GM23338 (cell line): ENCODE data around the gene METRN. TPM values are rescaled to one million over a fixed set of nuclear protein-coding genes. Genes with fewer than 3 reads are reported as not detected.

Experiments
- ATAC-seq: fragments of 200-7000 bp; cut with Tn5 transposase; 3 replicates; pipeline ENCODE4 v1.9.1; 2020
- DNase-seq: peaks from one replicate; pipeline ENCODE4 v3.0.0-alpha.2; 2015; ENCODE audit warnings: low spot score
- H2AFZ ChIP-seq: fragments of 200-600 bp; sonication (generic); 2 replicates; pipeline ENCODE4 v1.8.0; 2016; ENCODE audit warnings: antibody characterized with exemption, mild to moderate bottlenecking, moderate library complexity
- H3F3A ChIP-seq: fragments of 200-600 bp; sonication (generic); replicated peaks from 2 replicates; pipeline ENCODE4 v1.8.0; 2017; ENCODE audit warnings: antibody characterized with exemption, mixed run types, low read depth
- H3K27ac ChIP-seq: fragments of 200-600 bp; sonication (generic); 2 replicates; pipeline ENCODE4 v1.6.1; 2016; ENCODE audit warnings: low read depth
- H3K27me3 ChIP-seq: fragments of 200-600 bp; sonication (generic); 2 replicates; pipeline ENCODE4 v1.8.0; 2016; ENCODE audit warnings: mild to moderate bottlenecking, mixed run types, moderate library complexity; ENCODE audit not compliant: insufficient read depth
- H3K36me3 ChIP-seq: fragments of 200-600 bp; sonication (generic); 2 replicates; pipeline ENCODE4 v1.8.0; 2016; ENCODE audit warnings: mild to moderate bottlenecking; ENCODE audit not compliant: insufficient read depth
- H3K4me1 ChIP-seq: fragments of 200-600 bp; sonication (generic); 2 replicates; pipeline ENCODE4 v1.8.0; 2016; ENCODE audit warnings: mild to moderate bottlenecking, moderate library complexity; ENCODE audit not compliant: insufficient read depth
- H3K4me2 ChIP-seq: fragments of 200-600 bp; sonication (generic); 2 replicates; pipeline ENCODE4 v1.7.1; 2017; ENCODE audit warnings: mixed run types
- H3K4me3 ChIP-seq: fragments of 200-600 bp; sonication (generic); 2 replicates; pipeline ENCODE4 v1.6.1; 2016; ENCODE audit warnings: mixed run types
- H3K79me2 ChIP-seq: fragments of 200-600 bp; sonication (generic); replicated peaks from 2 replicates; pipeline ENCODE4 v1.8.0; 2017; ENCODE audit warnings: mild to moderate bottlenecking; ENCODE audit not compliant: insufficient read depth
- H3K9me2 ChIP-seq: fragments of 200-600 bp; sonication (generic); 2 replicates; pipeline ENCODE4 v1.8.0; 2017; ENCODE audit not compliant: insufficient read depth
- H4K20me1 ChIP-seq: fragments of 200-600 bp; sonication (generic); replicated peaks from 2 replicates; pipeline ENCODE4 v1.8.0; 2017; ENCODE audit warnings: mild to moderate bottlenecking; ENCODE audit not compliant: insufficient read depth
- H3K27ac Mint-ChIP-seq: 2 replicates; pipeline ENCODE4 v1.8.0; 2020; ENCODE audit warnings: inconsistent platforms, mild to moderate bottlenecking, moderate library complexity, mixed read lengths
- H3K27me3 Mint-ChIP-seq: 3 replicates; pipeline ENCODE4 v1.8.0; 2022; ENCODE audit warnings: low read depth, mild to moderate bottlenecking, moderate library complexity, mixed read lengths, inconsistent platforms; ENCODE audit not compliant: insufficient read depth, poor library complexity
- H3K36me3 Mint-ChIP-seq: 3 replicates; pipeline ENCODE4 v1.8.0; 2021; ENCODE audit warnings: low read depth, mild to moderate bottlenecking, inconsistent platforms, moderate library complexity, mixed read lengths
- H3K4me1 Mint-ChIP-seq: 3 replicates; pipeline ENCODE4 v1.8.0; 2020; ENCODE audit warnings: mild to moderate bottlenecking, inconsistent platforms, mixed read lengths
- H3K4me3 Mint-ChIP-seq: 3 replicates; pipeline ENCODE4 v1.8.0; 2021; ENCODE audit warnings: moderate library complexity, mild to moderate bottlenecking, inconsistent platforms, mixed read lengths
- H3K9me3 Mint-ChIP-seq: 3 replicates; pipeline ENCODE4 v1.8.0; 2020; ENCODE audit warnings: moderate library complexity, mild to moderate bottlenecking, inconsistent platforms, mixed read lengths
- CREB1 ChIP-seq: fragments of 250-450 bp; sonication (Bioruptor Pico); IDR thresholded peaks from 2 replicates; pipeline ENCODE4 v1.5.0; 2020; ENCODE audit warnings: low read depth, mild to moderate bottlenecking, moderate library complexity
- EZH2 ChIP-seq: fragments of 200-600 bp; sonication (generic); IDR thresholded peaks from one replicate; pipeline ENCODE4 v1.8.0; 2017; ENCODE audit warnings: antibody characterized with exemption, mild to moderate bottlenecking, low read depth; ENCODE audit not compliant: unreplicated experiment
- EZH2phosphoT487 ChIP-seq: fragments of 200-600 bp; sonication (generic); IDR thresholded peaks from one replicate; pipeline ENCODE4 v1.8.1; 2018; ENCODE audit warnings: antibody characterized with exemption; ENCODE audit not compliant: unreplicated experiment
- NANOG ChIP-seq: IDR thresholded peaks from 2 replicates; pipeline ENCODE4 v1.6.1; 2016; ENCODE audit warnings: antibody characterized with exemption, borderline replicate concordance
- STAT1 ChIP-seq: IDR thresholded peaks from one replicate; pipeline ENCODE4 v1.6.1; 2016; ENCODE audit warnings: antibody characterized with exemption; ENCODE audit not compliant: unreplicated experiment
- ZNF114 ChIP-seq: fragments of 250-450 bp; sonication (Bioruptor Pico); IDR thresholded peaks from 2 replicates; pipeline ENCODE4 v1.5.0; 2020; ENCODE audit warnings: mild to moderate bottlenecking, moderate library complexity
- ZNF331 ChIP-seq: fragments of 250-450 bp; sonication (Bioruptor Pico); IDR thresholded peaks from 2 replicates; pipeline ENCODE4 v1.5.0; 2020; ENCODE audit warnings: low read depth, mild to moderate bottlenecking, moderate library complexity
- polyA plus RNA-seq: library from polyadenylated mRNA; unstranded; fragments of >200 nt; fragmentation: Nextera tagmentation; extraction: Ambion mirVana; gene quantifications from 2 replicates; pipeline ENCODE4 v1.2.1, GENCODE V29; 2016
- total RNA-seq: library from RNA; depleted of rRNA; stranded (reverse); fragments of >200 nt; shearing (Covaris generic); gene quantifications from 2 replicates; pipeline ENCODE4 v1.2.3, GENCODE V29; 2014
- TF ChIP-seq, protein P1 (sequence below): IDR thresholded peaks from one replicate; pipeline ENCODE4 v1.6.1; 2018; ENCODE audit warnings: antibody characterized with exemption; ENCODE audit not compliant: unreplicated experiment
- TF ChIP-seq, protein P2 (sequence below): fragments of 250-450 bp; sonication (Bioruptor Pico); IDR thresholded peaks from 2 replicates; pipeline ENCODE4 v1.5.0; 2020; ENCODE audit warnings: mild to moderate bottlenecking, moderate library complexity
- TF ChIP-seq, protein P3 (sequence below): IDR thresholded peaks from 2 replicates; pipeline ENCODE4 v1.6.1; 2016; ENCODE audit warnings: antibody characterized with exemption
- TF ChIP-seq, protein P4 (sequence below), 2 experiments: fragments of 200-600 bp in 1 of 2; sonication (generic) in 1 of 2; conservative IDR thresholded peaks; 2 replicates each; pipeline versions ENCODE4 v1.5.1 to v1.6.1; 2016 to 2017; ENCODE audit warnings: antibody characterized with exemption in 2 of 2, low read depth in 2 of 2, mild to moderate bottlenecking in 2 of 2, moderate library complexity in 1 of 2

METRN gene
- total and polyA plus RNA-seq, 2 experiments from 2014 or later = 18.7 to 33.0 TPM

DNA sequence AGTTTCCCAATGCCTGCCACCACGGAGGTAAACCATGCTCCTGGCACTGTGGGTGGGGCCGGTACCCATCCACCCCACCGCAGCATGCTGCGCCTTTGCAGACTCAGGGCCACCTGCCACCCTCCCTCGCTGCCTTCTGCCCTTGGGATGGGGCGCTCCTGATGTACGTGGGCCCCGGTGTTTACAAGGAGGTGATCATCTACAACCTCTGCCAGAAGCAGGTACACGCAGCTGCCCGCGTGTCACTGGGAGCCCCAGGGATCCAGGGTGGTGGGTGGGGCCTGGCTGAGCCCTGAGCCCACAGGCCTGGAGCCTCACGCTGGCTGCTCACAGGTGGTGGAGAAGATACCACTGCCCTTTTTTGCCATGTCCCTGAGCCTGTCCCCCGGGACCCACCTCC is 48.3 kb upstream of the METRN start (continued):
- TF ChIP-seq NANOG (no peak), ZNF331 (CRISPR knock-in tag) (no peak), EZH2phosphoT487 (no peak)

DNA sequence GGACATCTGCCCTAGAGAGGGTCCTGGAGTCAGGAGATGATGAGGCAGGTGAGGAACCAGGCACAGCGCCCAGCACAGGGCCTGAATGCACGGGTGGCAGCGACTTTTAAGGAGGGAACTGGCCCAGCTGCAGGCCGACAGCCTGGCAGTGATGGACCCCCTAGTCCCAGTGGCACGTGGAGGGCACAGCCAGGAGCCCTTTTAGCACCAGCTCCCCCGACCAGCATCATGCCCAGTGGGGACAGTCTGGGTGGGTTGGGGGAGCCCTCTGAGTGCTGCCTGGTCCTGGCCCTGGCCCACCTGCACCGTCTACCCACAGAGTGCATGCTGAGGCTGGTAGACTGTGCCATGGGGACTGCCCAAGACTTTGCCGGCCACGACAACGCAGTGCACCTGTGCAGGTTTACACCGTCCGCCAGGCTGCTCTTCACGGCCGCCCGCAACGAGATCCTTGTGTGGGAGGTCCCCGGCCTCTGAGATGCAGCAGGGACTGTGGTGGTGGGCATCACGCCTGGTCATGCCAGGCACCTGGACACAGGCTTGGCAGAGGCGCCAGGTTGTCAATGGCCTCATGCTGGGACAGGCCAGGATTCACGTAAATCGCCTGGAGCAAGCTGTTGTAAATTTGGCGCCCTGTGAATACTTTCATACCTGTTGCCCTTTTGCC is 47.7 kb upstream of the METRN start:
- TF ChIP-seq, protein P1, sequence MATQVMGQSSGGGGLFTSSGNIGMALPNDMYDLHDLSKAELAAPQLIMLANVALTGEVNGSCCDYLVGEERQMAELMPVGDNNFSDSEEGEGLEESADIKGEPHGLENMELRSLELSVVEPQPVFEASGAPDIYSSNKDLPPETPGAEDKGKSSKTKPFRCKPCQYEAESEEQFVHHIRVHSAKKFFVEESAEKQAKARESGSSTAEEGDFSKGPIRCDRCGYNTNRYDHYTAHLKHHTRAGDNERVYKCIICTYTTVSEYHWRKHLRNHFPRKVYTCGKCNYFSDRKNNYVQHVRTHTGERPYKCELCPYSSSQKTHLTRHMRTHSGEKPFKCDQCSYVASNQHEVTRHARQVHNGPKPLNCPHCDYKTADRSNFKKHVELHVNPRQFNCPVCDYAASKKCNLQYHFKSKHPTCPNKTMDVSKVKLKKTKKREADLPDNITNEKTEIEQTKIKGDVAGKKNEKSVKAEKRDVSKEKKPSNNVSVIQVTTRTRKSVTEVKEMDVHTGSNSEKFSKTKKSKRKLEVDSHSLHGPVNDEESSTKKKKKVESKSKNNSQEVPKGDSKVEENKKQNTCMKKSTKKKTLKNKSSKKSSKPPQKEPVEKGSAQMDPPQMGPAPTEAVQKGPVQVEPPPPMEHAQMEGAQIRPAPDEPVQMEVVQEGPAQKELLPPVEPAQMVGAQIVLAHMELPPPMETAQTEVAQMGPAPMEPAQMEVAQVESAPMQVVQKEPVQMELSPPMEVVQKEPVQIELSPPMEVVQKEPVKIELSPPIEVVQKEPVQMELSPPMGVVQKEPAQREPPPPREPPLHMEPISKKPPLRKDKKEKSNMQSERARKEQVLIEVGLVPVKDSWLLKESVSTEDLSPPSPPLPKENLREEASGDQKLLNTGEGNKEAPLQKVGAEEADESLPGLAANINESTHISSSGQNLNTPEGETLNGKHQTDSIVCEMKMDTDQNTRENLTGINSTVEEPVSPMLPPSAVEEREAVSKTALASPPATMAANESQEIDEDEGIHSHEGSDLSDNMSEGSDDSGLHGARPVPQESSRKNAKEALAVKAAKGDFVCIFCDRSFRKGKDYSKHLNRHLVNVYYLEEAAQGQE = no peak
- no peak for TF ChIP-seq STAT1
- TF ChIP-seq, protein P2, sequence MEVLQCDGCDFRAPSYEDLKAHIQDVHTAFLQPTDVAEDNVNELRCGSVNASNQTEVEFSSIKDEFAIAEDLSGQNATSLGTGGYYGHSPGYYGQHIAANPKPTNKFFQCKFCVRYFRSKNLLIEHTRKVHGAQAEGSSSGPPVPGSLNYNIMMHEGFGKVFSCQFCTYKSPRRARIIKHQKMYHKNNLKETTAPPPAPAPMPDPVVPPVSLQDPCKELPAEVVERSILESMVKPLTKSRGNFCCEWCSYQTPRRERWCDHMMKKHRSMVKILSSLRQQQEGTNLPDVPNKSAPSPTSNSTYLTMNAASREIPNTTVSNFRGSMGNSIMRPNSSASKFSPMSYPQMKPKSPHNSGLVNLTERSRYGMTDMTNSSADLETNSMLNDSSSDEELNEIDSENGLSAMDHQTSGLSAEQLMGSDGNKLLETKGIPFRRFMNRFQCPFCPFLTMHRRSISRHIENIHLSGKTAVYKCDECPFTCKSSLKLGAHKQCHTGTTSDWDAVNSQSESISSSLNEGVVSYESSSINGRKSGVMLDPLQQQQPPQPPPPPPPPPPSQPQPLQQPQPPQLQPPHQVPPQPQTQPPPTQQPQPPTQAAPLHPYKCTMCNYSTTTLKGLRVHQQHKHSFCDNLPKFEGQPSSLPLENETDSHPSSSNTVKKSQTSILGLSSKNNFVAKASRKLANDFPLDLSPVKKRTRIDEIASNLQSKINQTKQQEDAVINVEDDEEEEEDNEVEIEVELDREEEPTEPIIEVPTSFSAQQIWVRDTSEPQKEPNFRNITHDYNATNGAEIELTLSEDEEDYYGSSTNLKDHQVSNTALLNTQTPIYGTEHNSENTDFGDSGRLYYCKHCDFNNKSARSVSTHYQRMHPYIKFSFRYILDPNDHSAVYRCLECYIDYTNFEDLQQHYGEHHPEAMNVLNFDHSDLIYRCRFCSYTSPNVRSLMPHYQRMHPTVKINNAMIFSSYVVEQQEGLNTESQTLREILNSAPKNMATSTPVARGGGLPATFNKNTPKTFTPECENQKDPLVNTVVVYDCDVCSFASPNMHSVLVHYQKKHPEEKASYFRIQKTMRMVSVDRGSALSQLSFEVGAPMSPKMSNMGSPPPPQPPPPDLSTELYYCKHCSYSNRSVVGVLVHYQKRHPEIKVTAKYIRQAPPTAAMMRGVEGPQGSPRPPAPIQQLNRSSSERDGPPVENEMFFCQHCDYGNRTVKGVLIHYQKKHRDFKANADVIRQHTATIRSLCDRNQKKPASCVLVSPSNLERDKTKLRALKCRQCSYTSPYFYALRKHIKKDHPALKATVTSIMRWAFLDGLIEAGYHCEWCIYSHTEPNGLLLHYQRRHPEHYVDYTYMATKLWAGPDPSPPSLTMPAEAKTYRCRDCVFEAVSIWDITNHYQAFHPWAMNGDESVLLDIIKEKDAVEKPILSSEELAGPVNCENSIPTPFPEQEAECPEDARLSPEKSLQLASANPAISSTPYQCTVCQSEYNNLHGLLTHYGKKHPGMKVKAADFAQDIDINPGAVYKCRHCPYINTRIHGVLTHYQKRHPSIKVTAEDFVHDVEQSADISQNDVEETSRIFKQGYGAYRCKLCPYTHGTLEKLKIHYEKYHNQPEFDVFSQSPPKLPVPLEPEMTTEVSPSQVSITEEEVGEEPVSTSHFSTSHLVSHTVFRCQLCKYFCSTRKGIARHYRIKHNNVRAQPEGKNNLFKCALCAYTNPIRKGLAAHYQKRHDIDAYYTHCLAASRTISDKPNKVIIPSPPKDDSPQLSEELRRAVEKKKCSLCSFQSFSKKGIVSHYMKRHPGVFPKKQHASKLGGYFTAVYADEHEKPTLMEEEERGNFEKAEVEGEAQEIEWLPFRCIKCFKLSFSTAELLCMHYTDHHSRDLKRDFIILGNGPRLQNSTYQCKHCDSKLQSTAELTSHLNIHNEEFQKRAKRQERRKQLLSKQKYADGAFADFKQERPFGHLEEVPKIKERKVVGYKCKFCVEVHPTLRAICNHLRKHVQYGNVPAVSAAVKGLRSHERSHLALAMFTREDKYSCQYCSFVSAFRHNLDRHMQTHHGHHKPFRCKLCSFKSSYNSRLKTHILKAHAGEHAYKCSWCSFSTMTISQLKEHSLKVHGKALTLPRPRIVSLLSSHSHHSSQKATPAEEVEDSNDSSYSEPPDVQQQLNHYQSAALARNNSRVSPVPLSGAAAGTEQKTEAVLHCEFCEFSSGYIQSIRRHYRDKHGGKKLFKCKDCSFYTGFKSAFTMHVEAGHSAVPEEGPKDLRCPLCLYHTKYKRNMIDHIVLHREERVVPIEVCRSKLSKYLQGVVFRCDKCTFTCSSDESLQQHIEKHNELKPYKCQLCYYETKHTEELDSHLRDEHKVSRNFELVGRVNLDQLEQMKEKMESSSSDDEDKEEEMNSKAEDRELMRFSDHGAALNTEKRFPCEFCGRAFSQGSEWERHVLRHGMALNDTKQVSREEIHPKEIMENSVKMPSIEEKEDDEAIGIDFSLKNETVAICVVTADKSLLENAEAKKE = no peak
- TF ChIP-seq EZH2 = no peak
- TF ChIP-seq ZNF114 = no peak
- TF ChIP-seq NANOG = no peak
- no peak for TF ChIP-seq EZH2phosphoT487
- TF ChIP-seq, protein P3, sequence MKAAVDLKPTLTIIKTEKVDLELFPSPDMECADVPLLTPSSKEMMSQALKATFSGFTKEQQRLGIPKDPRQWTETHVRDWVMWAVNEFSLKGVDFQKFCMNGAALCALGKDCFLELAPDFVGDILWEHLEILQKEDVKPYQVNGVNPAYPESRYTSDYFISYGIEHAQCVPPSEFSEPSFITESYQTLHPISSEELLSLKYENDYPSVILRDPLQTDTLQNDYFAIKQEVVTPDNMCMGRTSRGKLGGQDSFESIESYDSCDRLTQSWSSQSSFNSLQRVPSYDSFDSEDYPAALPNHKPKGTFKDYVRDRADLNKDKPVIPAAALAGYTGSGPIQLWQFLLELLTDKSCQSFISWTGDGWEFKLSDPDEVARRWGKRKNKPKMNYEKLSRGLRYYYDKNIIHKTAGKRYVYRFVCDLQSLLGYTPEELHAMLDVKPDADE = no peak
- TF ChIP-seq ZNF331 (CRISPR knock-in tag) = no peak
- TF ChIP-seq, protein P4, sequence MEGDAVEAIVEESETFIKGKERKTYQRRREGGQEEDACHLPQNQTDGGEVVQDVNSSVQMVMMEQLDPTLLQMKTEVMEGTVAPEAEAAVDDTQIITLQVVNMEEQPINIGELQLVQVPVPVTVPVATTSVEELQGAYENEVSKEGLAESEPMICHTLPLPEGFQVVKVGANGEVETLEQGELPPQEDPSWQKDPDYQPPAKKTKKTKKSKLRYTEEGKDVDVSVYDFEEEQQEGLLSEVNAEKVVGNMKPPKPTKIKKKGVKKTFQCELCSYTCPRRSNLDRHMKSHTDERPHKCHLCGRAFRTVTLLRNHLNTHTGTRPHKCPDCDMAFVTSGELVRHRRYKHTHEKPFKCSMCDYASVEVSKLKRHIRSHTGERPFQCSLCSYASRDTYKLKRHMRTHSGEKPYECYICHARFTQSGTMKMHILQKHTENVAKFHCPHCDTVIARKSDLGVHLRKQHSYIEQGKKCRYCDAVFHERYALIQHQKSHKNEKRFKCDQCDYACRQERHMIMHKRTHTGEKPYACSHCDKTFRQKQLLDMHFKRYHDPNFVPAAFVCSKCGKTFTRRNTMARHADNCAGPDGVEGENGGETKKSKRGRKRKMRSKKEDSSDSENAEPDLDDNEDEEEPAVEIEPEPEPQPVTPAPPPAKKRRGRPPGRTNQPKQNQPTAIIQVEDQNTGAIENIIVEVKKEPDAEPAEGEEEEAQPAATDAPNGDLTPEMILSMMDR (conservative IDR thresholded peaks at IDR 0.05; ENCODE audit: low read depth in 2 of 2) = no peak
- TF ChIP-seq CREB1 (CRISPR knock-in tag) = no peak
- Mint-ChIP-seq H3K9me3 (no peaks in the 10 kb centered on the region; the same call in 2 of the 3 replicates), H3K27me3 (peaks cover 4% of the 10 kb centered on the region), H3K27ac (no peak overlapping the region; the same call in 1 of the 2 replicates), H3K4me1 (no peaks in the 10 kb centered on the region), H3K36me3 (peaks cover 23% of the 10 kb centered on the region), H3K4me3 (peak overlapping the region; percentile 71; the same call in 2 of the 3 replicates)
- Histone ChIP-seq H3K9me2 (no peaks in the 10 kb centered on the region), H3K79me2 (peaks cover 16% of the 10 kb centered on the region), H3K4me1 (no peaks in the 10 kb centered on the region), H2AFZ (no peak overlapping the region), H3K27me3 (no peaks in the 10 kb centered on the region), H3K36me3 (peaks cover 11% of the 10 kb centered on the region; the same call in 1 of the 2 replicates), H4K20me1 (no peaks in the 10 kb centered on the region; the same call in 1 of the 2 replicates), H3K27ac (0 out of 2 replicates have a peak overlapping the region, but pooled peaks have one; percentile 45), H3F3A (peaks cover 6% of the 10 kb centered on the region; the same call in 1 of the 2 replicates), H3K4me2 (no peak overlapping the region), H3K4me3 (peak overlapping the region; percentile 91; the same call in 1 of the 2 replicates)
- no peak for ATAC-seq
- no peak for DNase-seq
